ENCODE data around the gene COL23A1.
"Not testable (repeated sequence)": the region's sequence is repeated elsewhere in the genome, so short reads cannot be mapped to it uniquely, and the experiment has no call there.

Gene COL23A1

DNA sequence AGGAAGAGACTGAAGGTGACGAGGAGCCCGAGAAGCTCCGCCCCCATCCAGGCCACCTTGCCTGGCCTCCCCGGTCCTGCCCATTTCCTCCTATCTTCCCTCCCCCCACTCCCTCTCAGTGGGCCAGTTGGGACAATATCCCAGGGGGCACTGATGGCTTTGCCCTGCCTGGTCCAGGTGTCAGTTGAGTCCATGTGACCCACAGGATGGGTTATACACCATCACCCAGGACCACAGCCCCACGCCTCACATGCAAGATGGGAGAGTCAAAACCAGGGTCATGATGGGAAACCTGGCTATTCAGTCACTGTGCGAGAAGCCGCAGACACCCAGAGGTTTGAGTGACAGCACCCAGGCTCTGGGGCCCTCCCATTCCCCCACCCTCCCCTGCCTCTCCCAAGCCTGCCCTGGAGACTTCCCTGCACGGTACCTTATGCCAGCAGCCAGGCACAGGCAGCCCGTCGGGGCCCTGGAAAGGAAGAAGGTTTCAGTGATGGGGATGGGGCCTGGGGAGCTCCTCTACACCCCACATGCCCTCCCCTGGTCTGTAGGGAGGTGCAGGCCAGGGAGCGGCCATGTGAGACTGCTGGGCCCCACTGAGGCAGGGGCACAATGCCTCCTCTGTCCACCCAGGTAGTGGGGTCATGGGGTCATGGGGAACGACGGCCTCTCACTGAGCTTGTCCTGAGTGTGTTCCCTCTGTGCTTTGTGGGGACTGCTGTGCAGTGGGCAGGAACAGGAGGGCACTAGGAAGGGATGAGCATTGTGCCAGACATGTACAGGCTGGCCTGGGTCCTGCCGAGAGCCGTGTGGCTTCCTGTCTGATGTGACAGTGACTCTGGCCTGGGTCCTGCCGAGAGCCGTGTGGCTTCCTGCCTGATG, 351.2 kb downstream of the COL23A1 start:
- DNase-seq (ENCODE audit: low spot score), result no peak

DNA sequence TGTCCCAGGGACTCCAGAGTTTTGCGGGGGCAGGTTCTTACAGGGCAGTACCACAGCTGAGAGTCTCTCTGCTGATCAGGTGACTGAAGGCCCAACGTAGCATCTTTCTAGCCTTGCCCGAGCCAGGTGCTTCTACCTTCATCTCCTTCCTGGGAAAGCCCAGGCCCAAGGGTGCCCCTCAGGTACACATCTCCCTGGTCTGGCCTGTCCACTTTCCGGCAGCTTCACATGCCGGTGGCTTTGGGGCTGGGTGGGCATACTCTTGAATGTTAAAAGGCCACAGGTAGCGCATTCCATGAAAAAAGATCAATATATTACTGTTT, 351.9 kb downstream of the COL23A1 start:
- DNase-seq (ENCODE audit: low spot score), result no peak

GRCh38 chr5:178237431-178238312, 352.5 kb downstream of the COL23A1 start:
- no peak for DNase-seq (ENCODE audit: low spot score)

DNA sequence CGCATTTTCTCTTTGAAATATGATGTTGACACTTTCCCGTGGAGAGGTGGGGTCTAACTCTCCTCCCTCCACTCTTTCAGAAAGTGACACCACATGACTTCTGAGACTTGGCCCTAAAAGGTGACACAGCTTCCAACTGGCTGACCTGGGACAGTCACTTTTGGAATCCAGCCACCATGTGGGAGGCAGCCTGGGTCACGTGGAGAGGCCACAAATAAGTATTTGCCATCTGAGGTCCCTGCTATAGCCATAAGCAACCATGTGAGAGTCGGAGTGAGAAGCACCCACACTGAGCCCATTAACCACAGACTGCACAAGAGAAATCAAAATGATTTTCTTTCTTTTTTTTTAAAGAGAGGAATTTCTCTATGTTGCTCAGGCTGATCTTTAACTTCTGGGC, 353.5 kb downstream of the COL23A1 start:
- DNase-seq (ENCODE audit: low spot score), result no peak

GRCh38 chr5:178236126-178236525, 354.1 kb downstream of the COL23A1 start:
- no peak for DNase-seq (ENCODE audit: low spot score)

GRCh38 chr5:178235588-178235974, 354.6 kb downstream of the COL23A1 start:
- no peak for DNase-seq (ENCODE audit: low spot score)

- peak; percentile 91 for DNase-seq (ENCODE audit: low spot score)
Observed at GRCh38 chr5:178234750-178235587, 355.2 kb downstream of the COL23A1 start.

- no peak for DNase-seq (ENCODE audit: low spot score)
Observed at GRCh38 chr5:178234121-178234749, 356.0 kb downstream of the COL23A1 start.

- DNase-seq (ENCODE audit: low spot score), result no peak
Observed at GRCh38 chr5:178232920-178233429, 357.2 kb downstream of the COL23A1 start.

DNA sequence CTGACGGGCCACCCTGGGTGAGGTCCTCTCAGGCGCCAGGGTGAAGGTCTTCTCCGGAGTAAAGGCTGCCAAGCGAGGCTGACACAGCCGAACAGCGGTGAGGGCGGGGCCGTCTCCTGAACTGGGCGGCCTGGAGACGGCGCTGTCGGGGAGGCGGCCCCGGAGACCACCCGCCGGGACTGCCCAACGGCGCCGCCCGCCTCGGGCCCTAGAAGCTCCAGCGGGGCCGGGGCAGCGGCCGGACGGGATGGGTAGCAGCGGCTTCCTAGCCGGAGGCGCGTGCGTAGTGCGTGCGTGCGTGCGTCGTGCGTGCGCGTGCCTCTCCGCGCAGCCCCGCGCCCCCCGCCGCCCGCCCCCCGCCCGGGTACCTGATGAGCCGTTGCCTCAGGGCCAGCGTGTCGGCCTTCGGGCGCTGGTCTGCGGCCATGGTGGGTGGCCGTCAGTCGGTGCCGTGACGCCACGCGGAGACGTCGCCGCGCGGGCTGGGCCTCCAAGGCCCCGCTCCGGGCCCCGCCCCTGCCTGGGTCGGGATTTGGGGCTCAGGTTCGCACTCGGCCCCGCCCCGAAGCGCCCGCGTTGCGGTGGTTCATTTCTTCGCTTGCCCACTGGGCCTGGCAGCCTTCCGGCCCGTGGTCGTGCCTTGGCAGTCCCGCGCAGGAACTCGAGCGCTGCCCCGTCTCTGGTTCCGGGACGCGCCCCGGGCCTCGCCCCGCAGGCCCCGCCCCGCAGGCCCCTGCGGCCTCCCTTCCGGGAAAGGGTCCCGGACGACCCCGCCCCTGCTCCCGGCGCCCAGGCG, 357.9 kb downstream of the COL23A1 start, which contains the start of gene PHYKPL:
Gene PHYKPL (minus strand): TSS at position 679 of the 796 bp plus-strand sequence. CDS start 252 bp downstream, at position 427.
- peak; percentile 71 for DNase-seq (ENCODE audit: low spot score)

- DNase-seq (ENCODE audit: low spot score), result no peak
Observed at GRCh38 chr5:178231539-178232123, 358.6 kb downstream of the COL23A1 start.

DNA sequence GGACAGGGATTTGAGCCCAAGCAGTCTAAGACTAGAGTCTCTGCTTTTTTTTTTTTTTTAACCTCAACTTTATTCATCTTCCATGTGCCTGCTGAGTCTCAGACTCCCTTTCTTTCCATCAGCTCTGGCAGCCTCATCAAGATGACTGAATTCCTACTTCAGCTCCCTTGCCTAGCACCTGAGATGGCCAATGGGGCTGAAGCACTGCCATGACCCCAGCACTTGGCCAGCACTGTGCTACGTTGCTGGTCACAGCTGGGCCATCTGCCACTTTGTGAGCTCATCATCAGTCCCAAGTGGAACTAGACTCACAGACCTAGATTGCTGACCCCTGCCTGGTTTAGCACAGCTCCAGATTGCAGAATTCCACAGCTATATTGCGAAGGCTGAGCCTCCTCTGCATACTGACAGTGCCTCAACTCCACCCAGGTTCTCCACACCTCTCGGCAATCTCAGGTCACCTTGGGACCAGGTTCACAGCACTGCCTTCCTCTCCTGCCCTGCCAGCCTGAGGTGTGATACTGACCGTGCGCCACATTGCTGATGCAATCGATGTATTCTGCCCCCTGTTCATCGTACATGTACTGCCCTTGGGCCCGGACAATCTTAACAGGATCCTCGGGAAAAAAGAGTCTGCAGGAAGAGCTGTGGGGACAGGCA, 359.2 kb downstream of the COL23A1 start:
- DNase-seq (ENCODE audit: low spot score), result no peak

GRCh38 chr5:178229861-178230260, 360.3 kb downstream of the COL23A1 start:
- DNase-seq (ENCODE audit: low spot score), result no peak

DNA sequence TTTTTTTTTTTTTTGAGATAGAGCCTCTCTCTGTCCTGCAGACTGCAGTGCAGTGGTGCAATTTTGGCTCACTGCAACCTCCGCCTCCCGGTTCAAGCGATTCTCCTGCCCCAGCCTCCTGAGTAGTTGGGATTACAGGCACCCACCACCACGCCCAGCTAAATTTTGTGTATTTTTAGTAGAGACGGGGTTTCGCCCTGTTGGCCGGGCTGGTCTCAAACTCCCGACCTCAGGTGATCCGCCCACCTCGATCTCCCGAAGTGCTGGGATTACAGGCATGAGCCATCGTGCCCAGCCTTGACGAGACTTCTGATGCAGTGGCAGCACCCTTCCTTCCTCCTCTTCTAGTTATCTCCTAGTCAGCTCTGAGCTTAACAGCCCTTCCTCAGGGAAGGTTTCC, 361.1 kb downstream of the COL23A1 start:
- DNase-seq (ENCODE audit: low spot score), result not testable (repeated sequence)

GRCh38 chr5:178228609-178229008, 361.6 kb downstream of the COL23A1 start:
- DNase-seq (ENCODE audit: low spot score), result no peak

DNA sequence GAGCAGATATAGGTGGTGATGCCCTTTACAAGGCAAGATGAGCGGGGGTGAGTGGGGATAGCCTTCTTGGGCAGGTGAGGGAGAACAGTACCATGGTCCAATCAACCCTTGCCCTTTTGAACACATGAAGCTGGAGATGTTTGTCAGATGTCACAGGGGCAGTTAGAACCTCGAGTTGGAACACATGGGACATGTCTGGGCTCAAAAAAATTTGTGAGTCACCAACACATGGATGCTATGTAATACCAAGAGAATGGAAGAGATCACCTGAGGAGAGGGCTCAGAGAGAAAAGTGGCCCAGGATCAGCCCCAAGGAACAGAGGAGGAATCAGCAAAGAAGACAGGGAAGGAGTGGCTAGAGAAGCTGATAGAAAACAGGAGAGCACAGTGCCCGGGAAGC, 362.3 kb downstream of the COL23A1 start:
- DNase-seq (ENCODE audit: low spot score), result no peak

DNA sequence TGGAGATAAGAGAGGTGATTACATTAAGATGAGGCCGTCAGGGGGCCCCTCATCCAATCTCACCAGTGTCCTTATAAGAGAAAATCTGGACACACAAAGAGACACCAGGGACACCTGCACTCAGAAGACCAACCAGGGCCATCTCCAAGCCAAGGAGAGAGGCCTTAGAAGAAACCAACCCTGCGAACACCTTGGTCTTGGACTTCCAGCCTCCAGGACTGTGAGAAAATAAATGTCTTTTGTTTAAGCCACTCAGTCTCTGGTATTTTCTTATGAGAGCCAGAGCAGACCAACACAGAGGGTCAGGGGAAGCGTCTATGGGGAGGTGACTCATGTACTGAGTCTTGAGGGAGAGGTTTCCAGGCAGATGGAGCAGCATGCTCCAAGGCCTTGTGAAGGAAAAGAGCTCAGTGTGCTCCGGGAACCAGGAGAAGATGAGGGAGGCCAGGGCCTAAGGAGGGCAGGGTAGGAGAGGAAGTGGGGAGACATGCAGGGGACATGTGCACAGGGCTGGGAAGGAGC, 363.0 kb downstream of the COL23A1 start:
- no peak for DNase-seq (ENCODE audit: low spot score)

DNA sequence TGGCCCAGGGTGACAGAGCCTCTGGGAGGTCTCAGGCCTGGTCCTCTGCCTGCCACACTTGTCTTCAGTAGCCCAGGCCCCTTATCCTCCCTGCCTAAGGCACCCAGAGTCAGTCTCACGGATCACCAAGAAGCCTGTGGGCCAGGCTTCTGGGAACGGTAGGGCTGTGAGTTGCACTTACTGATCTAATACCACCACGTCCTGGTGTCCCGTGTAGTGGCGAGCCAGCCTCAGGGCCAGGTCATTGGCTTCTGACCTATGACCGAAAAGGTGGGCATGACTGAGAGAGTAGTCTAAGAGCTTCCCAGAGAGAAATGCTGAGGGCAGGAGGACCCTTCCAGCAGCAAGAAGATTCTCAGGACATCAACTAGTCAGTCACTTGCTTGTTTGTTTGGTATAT, 365.0 kb downstream of the COL23A1 start:
- no peak for DNase-seq (ENCODE audit: low spot score)

- no peak for DNase-seq (ENCODE audit: low spot score)
Observed at GRCh38 chr5:178224403-178224802, 365.8 kb downstream of the COL23A1 start.

Data from HuH-7.5 (cell line).